Upper lobe of left lung (tissue), 4 donors: ENCODE measurements around the gene BCL7B.
"Not testable (repeated sequence)": the region's sequence is repeated elsewhere in the genome, so short reads cannot be mapped to it uniquely, and the experiment has no call there.

Source experiments
- CTCF ChIP-seq, 6 experiments: fragments of 450-650 bp in 4 of 6; fragments of 200-600 bp in 2 of 6; sonication (generic) in 2 of 6; IDR thresholded peaks; one replicate each; pipeline ENCODE4 v1.5.1; 2016 to 2019; ENCODE audit warnings: antibody characterized with exemption in 6 of 6
- EP300 ChIP-seq, 4 donors: sonication (generic); formaldehyde crosslinking; IDR thresholded peaks; one replicate each; pipeline ENCODE4 v1.5.1; 2017; ENCODE audit warnings: antibody characterized with exemption in 4 of 4, control low read depth in 2 of 4
- POLR2A ChIP-seq, 4 donors: fragments of 450-650 bp; IDR thresholded peaks; one replicate each; pipeline ENCODE4 v1.5.1; 2016 to 2017; ENCODE audit warnings: antibody characterized with exemption in 4 of 4, mild to moderate bottlenecking in 2 of 4
- POLR2AphosphoS5 ChIP-seq, 2 donors: sonication (generic); formaldehyde crosslinking; IDR thresholded peaks; one replicate each; pipeline ENCODE4 v1.5.1; 2017; ENCODE audit warnings: antibody characterized with exemption in 2 of 2

- not testable (repeated sequence) for TF ChIP-seq CTCF, POLR2AphosphoS5, POLR2A, EP300 (IDR thresholded peaks at IDR 0.05)
Observed at GRCh38 chr7:73581006-73581405, 23.5 kb upstream of the BCL7B start.
